NCI-H2107 (cell line): ENCODE results near the gene IL31RA.

Experiments
- DNase-seq: peaks from one replicate; lab custom pipeline; 2025; lab: John Stamatoyannopoulos, UW

Gene IL31RA

DNA sequence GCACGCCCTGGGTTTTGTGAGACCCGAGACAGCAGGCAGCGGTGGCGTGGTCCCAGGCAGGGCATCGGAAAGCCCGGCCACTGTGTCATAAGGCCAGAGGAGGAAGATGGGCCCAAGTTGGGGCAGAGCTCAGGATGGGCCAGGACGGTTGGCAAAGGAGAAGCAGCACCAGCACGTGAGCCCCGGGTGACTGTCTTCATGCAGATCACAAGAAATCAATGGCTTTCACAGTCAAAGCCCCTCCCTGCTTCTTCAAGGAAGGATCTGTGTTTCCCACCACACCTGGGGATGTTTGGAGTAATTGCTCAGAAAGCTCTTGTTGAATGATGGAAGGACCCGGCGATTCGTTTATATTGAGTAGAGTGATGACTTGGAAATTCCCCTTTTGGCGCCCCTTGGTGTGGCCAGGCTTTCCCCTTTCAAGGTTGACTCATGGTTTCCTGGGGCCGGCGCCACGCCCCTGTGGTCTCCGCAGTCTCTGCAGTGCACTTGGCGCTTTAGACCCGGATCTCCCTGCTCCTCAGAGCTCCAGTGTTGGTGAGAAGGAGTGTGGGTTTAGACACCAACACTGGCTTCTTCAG, 52.1 kb downstream of the IL31RA start:
- DNase-seq = no peak

DNA sequence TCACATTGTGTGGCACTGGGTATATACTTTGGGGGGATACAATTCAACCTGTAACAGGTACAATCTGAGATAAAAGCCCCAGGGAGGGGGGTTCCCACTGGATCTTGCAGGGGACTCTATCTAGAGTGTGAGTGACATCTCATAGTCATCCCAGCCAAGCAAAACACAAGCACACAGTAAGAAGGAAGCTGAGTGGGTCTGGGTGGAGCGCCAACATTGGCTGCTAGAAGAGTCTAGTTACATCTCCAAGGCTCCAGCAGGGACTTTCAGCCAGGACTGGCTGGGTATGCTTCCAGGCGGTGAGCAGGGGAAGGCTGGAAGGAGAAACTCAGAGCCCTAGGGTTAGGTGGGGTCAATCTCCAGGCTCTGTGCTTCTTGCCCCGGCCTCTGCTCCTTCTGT, 53.0 kb downstream of the IL31RA start:
- DNase-seq = no peak

DNA sequence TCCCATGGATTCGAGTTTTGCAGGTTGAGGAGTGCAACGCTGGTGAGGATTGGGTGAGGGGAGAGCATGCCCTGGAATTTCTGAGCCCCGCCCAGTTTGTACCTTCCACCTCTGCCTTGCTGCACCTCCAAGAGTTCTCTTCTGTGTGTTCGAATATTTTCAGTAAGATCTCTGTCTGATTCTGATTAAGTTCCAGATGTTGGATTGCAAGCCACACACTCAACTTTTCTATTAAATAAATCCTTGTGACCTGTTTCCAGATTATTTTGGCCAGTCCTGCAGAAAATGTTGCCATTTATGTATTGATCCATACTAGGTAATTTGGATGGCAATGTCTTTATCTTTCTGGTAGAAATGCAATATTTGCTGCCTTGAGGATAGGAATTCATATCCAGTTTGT, 54.1 kb downstream of the IL31RA start:
- DNase-seq = no peak

DNA sequence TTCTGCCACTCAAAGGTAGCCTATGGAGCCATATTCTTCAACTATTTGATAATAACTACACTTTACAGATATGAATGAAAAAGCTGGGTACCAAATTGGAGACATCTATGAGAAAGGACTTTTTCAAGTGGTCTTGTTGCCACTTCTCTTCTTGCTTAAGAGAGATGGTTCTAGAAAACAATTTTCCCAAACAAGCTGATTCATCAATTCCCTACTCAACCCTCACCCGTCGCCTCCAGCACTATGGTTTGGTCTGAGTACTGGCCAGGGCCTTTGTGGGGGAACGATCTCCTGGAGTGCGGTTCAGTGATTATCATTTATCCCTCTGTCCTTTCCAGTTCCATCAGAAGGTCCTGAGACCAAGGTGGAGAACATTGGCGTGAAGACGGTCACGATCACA, 56.8 kb downstream of the IL31RA start:
- no peak for DNase-seq

DNA sequence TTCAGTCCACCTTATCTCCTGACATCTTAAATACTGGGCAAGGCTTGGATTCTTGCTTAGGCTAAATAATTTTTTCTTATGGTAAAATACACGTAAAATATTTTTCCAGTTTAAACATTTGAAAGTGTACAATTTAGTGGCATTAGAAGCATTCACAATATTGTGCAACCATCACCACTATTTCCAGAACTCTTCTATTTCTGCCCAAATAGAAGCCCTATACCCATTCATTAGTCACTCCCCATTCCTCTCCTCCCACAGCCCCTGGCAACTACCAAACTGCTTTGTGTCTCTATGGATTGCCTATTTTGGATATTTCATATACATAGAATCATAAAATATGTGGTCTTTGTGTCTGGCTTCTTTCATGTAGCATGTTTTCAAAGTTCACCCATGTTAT, 57.6 kb downstream of the IL31RA start:
- DNase-seq = no peak

DNA sequence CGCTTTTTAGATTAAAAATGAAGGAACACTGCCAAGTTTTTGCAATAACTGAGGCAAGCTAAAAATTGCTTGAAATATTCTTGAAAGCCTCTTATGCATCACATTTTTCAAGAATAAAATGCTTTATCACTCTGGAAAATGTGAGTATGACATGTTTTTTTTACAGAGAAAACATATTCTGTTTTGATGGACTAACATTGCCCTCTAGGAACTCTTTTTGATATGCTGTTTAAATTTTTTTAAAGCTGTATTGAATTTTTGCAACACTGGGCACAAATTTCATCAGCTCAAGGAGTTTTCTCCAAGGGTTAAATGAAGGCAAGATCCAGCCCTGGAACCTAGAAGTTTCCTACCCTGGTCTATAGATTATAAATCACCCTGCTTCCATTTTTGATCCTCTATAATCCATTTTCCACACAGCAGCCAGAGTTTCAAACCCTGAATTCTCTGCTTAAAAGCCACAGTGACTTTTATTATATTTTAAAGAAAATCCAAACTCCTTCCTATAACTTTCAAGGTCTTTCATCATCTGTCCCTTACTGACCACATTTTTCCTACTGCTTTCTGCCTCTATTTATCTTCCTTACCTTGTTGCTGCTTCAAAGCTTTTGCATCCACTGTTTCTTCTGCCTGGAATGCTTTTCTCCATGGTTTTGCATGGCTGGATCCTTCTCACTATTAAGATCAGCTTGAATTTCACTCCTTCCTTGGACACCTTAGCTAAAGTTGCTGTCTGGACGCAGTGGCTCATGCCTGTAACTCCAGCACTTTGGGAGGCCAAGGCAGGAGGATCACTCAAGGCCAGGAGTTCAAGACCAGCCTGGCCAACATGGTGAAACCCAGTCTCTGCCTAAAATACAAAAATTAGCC, 60.9 kb downstream of the IL31RA start:
- no peak for DNase-seq

DNA sequence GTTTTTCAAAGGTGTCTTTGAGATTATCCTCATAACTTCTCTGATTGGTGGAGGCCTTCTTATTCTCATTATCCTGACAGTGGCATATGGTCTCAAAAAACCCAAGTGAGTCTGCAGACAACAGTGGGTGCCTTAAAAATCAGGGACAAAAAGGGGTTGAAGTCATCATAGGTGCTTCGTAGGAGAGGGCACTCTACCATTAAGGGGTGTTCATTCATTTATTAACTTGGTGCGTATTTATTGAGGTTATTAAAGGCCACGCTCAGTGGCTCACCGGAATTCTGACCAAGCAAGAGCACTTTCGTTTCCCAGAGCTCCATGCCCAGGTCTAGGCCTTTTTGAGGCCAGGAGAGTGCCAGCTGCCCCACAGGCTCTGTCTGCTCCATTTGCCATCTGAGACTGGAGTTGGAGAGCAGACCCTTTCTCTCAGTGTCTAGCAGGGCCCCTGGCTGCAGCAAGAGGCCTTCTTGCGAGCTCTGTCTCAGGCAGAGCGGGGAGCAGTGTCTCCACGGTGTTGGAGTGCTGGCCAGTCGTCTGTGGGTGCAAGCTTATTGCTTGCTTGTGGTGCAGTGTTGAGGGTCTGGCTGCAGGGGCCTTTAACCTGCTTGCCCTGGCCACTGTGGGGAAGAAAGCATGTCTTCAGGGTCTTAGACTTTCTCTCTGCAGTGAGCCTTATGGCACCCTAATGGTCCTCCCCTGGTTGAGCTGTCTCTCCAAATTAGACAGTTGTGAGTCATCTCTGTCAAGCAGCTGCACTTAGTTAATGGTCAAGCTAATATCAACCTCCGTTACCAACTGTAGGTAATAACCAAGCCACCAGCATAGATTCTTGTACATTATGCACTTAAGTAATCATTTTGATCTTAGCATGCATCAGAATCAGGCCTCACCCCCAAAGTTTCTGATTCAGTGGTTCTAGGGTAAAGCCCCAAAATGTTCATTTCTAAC, 62.6 kb downstream of the IL31RA start:
- DNase-seq = no peak

DNA sequence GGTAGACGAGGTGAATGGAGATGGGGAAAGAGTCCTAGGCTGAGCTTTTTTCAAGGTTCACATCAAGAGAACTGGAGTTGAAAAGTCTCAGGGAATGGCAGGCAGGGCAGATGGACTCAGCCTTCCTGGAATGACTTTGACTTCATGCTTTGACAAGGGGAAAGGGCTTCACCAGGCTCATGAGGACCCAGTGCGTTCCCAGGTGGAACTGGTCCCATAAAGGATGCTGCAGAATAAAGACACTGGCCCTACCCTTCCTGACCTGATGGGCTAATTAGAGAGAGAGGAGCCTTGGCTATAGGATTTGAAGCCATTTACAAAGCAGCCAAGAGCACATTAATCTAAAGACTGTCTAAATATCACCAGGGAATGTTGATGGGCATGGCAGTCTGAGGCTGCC, 63.8 kb downstream of the IL31RA start:
- no peak for DNase-seq

DNA sequence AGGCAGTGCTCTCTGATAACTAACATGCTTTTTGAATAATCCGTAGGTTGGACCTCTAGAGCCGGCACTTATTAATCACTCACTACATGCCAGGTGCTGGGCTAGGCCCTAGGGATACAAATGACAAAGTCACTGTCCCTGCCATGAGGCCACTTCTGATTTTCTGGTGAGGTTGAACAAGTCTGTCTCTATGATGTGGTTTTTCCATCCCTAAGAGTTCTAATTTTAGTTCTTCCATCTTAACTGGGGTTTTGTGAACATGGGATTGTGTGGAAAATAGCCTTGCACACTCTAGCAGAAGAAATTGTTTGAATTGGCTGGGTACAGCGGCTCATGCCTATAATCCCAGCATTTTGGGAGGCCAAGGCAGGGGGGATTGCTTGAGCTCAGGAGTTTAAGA, 64.6 kb downstream of the IL31RA start:
- DNase-seq = no peak

DNA sequence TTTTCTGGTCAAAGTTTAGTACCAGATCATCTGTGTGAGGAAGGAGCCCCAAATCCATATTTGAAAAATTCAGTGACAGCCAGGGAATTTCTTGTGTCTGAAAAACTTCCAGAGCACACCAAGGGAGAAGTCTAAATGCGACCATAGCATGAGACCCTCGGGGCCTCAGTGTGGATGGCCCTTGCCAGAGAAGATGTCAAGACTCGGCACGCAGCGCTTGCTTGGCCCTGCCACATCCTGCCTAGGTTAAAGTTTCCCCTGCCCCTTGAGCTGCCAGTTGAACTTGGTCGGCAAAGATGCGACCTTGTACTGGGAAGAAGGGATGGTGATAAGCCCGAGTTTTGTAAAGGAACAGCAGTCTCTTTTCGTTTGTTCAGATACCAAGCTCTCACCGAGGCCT, 65.8 kb downstream of the IL31RA start:
- DNase-seq = no peak

DNA sequence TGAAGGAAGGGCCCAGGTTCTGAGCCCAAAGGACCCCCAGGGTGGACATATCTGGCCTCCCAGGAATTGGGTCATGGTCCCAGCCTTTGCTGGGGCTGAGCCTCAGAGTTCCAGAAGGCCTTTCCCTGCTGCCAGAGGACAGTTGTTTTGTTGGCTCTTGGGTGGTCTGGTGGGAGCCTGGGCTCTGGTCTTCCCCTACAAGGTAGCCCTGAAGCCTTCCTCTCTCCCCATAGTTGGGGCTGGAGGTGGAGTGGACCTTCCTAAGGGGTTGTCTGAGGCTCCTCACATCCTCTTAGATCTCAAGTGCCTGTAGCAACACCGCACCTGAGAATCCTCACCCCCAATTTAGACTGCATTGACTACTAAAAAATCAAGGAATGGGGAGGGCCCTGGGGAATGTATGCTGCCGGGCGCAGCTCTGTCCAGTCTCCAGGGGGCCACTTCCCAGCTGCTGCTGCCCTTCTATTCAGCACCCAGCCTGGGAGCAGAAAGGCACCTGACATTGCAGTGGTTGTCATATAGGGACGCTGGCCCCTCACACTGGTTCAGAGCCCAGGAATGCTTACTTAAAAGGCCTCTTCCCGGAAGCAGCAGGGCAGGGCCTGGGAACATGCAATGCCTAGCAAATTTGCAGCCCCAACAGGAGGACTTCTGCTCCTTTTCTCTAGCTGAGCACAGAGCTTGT, 66.4 kb downstream of the IL31RA start:
- DNase-seq = no peak

DNA sequence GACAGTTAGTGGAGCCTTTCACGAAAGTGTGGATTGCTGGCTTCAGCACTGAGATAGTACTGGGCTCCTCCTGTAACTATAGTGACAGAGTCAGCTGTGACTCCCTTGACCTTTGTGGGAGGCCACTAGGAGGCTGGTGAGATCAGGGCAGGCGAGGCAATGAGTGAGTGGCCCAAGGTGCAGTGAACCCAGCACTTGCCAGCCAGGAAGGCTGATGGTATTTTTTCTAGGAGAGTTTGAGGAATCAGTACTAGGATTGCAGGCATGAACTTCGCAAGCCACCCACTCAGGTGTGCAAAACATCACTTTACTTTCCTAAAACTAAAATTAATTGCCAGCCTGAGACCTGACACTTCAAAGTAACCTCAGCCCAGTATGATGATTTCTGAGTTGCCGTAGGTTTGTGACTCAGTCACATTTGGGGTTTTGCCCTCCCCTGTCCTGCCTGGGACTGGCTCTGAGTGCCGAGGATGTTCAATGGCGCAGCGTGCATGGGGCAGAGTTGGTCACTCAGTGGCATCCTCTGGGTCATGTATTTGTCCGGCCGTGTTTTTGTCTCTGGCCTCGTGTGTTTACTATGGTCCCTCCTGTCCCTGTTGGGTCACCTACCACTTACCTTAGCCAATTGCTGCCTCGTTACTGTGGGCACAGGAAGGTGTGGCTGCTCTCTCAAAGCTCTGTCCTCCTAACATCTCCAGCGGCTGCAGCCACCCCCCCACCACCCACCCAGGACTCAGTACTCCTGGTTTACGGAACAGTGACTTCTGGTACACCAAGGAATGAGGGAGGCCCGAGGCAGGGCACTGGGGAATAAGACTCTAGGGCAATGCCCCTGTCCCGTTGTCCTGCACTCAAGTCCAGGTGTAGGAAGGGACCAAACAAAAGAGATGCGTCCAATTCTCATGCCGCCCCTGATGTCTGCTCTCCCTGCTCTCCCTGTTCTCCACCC, 67.2 kb downstream of the IL31RA start:
- no peak for DNase-seq

DNA sequence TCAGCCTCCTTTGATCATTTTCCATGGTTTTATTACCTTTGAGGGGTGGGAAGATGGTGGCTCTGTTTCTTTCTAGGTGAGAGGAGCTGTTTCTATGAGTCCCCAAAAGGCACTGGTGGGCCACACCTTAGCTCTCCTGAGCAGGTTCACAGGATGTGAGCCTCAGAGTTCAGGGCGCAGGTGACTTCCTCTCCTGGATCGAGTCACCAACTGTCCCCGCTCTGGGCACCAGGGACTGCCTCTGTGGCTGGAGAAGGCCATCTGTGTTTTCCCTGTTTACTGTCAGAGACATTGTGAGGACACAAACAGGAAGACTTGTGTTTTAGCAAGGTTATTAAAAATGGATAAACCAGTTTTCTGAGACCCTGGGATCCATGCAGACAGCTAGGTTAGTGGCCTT, 68.5 kb downstream of the IL31RA start:
- DNase-seq = no peak

DNA sequence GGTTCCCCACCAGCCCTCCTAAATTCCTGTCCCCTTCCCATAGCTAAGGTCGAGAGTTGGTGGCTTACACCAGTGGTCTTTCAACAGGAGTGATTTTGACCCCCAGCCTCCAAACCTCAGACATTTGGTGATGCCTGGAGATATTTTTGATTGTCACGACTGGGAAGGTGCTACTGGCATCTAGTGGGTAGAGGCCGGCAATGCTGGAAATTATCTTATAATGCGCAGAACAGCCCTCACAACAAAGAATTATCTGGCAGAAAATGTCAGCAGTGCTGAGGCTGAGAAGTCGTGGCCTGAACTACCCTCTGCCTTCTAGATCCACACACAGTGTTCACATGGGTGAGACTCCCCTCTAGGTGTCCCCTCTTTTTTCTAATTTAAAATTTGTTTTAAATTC, 69.6 kb downstream of the IL31RA start:
- no peak for DNase-seq

DNA sequence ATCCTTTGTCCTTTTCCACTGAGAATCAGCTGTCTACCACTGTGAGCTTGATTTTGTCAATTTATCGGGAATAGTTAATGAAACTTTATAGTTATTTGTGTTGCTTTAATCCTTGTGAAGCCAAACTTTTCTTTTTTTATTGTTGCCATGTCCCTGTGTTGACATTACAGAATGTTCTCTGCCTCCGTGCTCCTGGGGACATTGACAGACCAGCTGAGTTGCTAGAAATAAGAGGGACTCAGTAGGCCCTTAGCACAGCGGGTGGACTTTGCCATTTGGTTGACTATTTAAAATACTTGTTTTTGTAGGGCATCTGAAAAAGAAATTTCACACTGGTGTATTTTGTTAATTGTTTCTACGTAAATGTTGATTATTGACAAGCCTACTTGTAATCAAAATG, 70.5 kb downstream of the IL31RA start:
- no peak for DNase-seq

DNA sequence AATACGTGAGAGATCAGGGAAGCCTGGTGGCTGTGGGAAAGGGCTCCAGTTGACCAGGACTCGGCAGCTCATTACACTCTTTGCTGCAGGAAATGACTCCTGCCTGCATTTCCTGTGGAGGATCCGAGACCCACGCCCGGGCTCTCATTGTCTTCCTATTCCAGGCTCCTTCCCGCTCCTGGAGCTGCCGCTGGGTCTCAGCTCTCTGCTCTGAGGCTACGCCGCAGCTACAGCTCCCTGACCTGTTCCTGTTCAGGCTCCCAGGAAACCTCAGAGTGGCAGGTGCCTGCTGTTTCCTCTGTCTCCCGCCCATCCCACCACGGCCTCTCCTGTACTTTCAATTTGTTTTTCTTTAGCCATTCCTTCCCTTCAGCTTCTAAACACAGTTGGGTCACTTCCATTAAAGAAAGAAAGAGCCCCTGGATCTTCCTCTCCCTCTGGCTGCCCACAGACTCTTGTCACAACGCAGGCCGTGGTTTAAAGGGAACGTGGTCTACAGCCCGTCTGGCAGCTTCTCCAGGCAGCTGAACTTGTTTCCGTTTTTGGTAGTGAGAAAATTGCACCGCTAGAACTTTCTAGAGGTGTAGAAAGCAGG, 72.1 kb downstream of the IL31RA start:
- DNase-seq = no peak

DNA sequence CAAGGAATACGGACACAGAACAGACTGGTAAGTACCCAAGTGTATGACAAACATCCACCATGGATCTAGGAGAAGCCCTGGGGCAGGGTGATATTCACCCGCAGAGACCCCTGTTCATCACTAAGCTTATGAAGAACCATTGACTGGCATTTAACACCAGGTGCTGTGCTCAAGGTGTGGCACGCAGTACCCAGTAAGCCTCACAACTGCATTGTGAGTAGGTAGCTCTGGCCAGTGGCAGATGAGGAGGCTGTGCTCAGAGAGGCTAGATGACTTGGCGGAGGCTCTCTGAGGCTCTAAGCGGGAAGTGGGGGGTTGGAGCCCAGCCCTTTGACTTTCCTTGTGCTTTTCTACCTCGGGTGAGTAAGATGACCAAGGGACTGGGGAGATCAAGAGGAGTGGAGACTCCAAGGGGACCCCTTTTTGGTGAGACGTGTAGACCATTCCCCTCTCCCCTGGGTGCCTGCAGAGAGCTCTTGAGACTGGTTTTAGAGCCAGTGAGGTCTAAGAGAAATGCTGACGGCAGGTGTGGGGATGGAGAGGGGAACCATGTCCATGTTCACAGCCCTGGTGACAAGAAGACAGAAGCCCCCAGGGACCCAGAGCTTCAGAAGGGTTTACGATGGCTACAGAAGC, 72.8 kb downstream of the IL31RA start:
- DNase-seq = no peak

DNA sequence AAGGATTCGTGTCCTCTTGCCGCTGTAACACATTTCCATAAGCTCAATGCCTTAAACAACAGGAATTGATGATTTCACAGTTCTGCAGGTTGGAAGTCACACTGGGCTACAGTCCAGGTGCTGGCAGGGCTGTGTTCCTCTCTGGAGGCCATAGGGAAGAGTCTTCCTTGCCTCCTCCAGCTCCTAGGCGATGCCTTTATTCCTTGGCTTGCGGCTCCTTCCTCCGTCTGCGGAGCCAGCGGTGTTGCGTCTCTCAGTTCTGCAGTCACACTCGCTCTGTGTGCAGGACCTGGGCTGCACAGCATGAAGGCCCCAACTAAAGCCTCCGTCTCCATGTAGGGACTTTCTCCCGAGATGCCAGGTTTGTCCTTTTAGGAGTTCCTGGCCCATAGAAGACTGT, 73.6 kb downstream of the IL31RA start:
- no peak for DNase-seq

DNA sequence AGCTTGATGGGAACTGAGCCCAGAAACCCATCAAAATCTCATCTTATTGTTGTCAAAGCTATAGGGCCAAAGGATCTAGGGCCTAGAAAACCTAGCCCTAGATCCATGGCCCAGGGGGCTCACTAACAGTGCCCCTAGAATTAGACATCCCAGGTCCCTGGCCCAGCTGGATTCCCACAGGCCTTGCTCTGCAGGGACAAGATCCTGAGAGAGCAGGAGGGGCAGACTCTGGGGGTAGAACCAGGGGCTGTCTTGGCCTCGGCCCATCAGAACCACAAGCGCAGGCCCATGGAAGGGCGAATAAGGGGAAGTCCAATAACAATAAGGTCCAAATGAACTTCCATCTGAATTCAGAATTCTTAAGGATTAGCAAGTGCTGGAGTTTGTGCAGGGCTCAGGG, 74.0 kb downstream of the IL31RA start:
- no peak for DNase-seq

DNA sequence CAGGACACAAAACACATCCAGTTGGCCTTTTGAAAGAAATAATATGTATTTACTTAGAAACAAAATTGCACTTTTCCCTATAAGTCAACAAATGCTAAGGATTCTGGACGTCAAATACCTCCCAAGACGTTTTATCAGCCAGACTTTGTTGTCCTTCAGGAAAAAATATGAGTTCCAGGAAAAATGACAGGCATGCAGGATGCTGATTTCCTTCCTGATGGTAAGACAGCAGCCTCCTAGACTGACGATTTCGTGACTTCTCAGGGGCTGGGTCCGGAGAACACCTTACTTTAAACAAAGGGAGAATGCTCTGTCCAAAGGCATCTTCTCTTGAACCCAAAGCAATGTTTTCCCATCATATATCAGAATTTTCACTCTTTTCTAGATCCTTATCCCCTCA, 74.6 kb downstream of the IL31RA start:
- no peak for DNase-seq
